GM13977 (cell line): ENCODE data around the gene ALDH18A1.

Experiments
- DNase-seq: peaks from one replicate; pipeline ENCODE4 v3.0.0; 2012; ENCODE audit warnings: low spot score
- CTCF ChIP-seq: IDR thresholded peaks from 2 replicates; pipeline ENCODE4 v1.5.1; 2012; ENCODE audit warnings: mild to moderate bottlenecking, control low read depth; ENCODE audit not compliant: insufficient read depth; ENCODE audit errors: extremely low read depth, missing control alignments
- in situ Hi-C: fragments of 300-500 bp; cut with MboI; formaldehyde crosslinking; loops from one replicate; pipeline ENCODE4 v1.12.0; 2022; ENCODE audit warnings: low sequenced_read_pairs, low pct_unique_long_range_greater_than_20kb, mixed read lengths, inconsistent platforms; ENCODE audit not compliant: unreplicated experiment

Gene ALDH18A1

GRCh38 chr10:95613330-95613729 is 43.2 kb downstream of the ALDH18A1 start:
- in situ Hi-C loops, result no loop called here
- no peak for TF ChIP-seq CTCF
- DNase-seq, result no peak

- no peak for DNase-seq
- no peak for TF ChIP-seq CTCF
- in situ Hi-C loops, result no loop called here
These were observed 45.8 kb downstream of the ALDH18A1 start for GRCh38 chr10:95610727-95611126.

GRCh38 chr10:95606922-95607321 is 49.6 kb downstream of the ALDH18A1 start:
- no peak for DNase-seq

GRCh38 chr10:95605163-95605562 is 51.3 kb downstream of the ALDH18A1 start:
- no peak for DNase-seq
- TF ChIP-seq CTCF, result no peak
- in situ Hi-C loops, result no loop called here

More at GRCh38 chr10:95606922-95607321, 49.6 kb downstream of the ALDH18A1 start:
- in situ Hi-C loops, result no loop called here
- TF ChIP-seq CTCF, result no peak

GRCh38 chr10:95604630-95605029 is 51.9 kb downstream of the ALDH18A1 start:
- DNase-seq, result no peak
- in situ Hi-C loops, result no loop called here
- no peak for TF ChIP-seq CTCF

- no peak for DNase-seq
- no peak for TF ChIP-seq CTCF
- in situ Hi-C loops, result no loop called here
These were observed 54.1 kb downstream of the ALDH18A1 start for GRCh38 chr10:95602382-95602781.

- in situ Hi-C loops, result no loop called here
- DNase-seq, result peak; percentile 69
- peak; percentile 91 for TF ChIP-seq CTCF
These were observed 55.3 kb downstream of the ALDH18A1 start for GRCh38 chr10:95601116-95601719.
